ENCODE measurements around the gene KRTAP10-5.
"Not testable (repeated sequence)": the region's sequence is repeated elsewhere in the genome, so short reads cannot be mapped to it uniquely, and the experiment has no call there.

KRTAP10-5 gene

DNA sequence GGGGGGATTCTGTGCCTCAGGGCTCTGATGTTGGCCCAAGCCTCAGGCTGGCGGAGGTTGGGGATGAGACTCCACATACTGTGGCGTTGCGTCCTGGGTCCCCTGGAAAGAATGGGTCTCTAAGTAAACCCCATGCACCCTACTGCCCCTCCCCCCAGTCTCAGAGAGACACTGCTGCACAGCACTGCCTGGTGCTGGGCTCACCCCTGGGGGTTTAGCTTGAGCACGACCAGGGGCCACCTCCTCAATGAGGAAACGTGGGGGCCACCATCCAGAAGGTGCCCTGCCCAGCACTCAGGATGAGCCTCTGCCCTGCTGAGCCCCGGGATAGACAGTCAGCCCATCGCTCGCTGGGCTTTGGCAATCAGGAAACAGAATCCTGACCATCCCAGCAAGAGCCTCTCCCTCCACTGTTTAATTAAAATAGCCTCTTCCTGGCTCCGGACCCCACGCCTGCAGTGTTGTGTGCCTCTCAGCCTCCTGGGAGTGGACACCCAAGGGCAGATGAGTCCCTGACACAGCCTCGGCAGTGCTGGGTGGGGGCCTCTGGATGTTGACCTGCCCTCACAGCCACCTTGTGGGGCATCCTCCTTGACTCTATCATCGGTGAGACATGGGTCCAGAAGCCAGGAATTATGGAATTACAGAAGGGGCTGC lies 10.4 kb downstream of the KRTAP10-5 start:
- no peak for DNase-seq

DNA sequence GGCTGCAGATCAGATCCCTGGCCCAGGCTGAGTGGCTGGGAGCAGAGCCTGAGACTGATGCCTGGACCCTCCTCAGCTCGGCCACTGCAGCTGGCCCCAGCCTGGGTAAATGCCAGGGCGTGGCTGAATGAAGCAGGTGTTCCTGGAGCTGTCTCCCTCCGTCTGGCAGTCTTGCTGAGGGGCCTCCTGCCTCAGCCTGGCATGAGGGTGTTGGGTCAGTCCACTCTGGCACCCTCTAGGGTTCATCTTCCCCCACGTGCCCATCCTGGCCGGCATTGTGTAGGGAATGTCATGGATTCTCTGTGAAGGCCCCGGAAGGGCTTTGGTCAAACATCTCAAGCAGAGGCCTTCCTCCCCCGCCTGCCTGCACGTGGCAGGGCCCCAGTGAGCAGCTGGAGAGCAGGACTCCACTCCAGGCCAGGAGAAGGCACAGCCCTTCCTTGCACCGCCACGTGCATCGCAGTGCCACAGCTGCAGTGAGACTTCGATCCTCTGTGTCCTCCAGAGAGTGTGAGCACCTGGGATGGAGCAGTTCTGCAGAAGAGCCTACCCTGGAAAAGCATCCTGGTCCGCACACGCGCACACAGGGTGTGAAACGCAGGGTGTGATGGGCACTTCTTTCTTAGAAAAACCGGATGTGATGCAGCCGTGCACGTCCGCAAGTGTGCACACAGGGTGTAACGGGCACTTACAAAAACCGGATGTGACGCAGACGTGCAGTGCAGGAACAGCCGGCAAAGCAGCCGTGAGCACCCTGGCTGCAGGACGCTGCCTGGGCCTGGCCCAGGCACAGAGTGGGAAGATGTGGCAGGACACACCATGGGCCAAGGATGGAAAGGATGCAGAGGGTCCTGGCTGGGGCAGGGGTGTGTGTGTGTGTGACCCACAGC lies 11.5 kb downstream of the KRTAP10-5 start:
- no peak for DNase-seq

DNA sequence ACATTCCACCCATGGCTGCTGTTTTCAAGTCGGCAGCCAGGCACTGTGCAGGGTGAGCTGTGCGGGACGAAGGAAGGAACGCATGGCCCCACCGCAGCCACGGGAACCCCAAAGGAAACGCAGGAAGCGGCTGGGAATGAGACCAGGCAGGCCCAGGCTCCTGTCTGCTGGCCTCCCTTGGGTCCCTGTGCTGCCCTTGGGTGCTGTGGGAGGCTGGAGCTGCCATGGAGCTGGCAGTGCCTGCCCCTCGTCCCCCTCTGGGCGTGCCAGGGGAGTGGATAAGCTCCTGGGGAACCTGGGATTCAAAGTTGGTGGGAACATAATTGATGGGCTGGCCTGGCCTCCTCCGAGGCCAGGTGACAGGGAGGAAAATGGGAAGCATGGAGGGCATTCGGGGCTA lies 12.1 kb downstream of the KRTAP10-5 start:
- DNase-seq = no peak

DNA sequence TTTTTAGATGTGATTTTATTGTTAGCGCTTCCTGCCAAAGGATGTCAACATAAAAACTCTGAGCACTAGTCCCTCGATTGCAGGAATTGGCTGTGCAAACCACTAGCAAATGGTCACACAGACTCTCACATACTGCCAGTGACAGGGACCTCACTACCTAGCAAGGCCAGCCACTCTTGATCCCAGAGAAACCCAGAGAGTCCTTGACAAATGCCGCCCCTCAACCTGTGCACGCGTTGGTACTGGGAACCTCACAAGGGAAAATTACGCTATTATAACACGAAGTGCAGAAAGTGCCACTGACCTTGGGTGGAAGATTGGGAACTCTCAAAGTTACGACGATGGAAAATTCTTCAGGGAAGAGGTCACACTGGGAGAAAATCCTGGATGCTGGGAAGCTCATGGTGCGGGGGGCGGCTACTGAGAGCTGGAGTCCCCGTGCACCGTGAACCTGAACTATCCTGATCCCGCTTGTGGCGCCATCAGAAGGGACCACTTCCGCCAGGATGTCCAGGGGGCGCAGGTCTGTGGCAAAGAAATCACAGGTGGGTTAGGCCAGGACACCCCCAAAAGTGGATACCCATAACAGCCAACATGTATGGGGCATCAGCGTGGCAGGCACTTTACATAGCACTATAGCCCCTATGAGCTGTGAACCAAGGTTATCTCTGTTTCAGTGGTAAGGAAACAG lies 12.8 kb downstream of the KRTAP10-5 start:
- no peak for DNase-seq

DNA sequence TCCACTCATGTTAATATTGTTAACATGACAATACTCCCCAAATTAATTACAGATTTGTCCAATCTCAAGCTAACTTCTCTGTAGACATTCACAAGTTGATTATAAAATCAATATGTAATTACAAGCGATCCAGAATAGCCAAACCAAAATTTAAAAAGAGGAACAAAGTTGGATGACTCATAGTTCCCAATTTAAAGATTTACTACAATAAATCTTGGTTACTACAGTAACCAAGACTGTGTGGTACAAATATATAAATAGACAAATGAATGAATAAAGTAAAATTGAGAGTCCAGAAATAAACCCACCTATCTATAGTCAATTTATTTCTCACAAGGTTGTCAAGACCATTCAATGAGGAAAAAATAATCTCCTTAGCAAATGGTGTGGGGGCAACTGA lies 14.0 kb downstream of the KRTAP10-5 start:
- DNase-seq = no peak

DNA sequence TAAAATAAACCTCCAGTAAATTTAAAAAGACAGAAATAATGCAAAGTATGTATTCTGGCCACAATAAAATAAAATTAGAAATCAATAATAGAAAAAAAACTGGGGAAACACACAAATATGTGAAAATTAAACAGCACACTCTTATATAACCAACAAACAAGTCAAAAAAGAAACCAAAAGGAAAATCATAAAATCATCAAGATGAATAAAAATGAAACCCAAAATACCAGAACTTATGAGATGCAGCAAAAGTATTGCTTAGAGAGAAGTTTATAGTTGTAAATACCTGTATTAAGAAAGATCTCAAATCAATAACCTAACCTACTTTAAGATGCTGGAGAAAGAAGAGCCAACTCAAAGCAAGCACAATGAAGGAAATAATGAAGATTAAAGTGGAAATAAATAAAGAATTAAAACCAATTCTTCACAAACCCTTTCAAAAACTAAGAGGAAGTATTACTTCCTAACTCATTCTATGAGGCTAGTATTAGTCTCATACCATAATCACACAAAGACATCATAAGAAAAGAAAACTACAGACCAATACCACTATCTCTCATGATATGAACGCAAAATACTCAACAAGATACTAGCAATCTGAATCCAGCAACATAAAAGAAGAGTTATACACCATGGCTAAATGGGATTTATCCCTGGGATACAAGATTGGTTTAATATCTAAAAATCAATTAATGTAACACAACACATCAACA lies 15.4 kb downstream of the KRTAP10-5 start:
- DNase-seq = no peak

DNA sequence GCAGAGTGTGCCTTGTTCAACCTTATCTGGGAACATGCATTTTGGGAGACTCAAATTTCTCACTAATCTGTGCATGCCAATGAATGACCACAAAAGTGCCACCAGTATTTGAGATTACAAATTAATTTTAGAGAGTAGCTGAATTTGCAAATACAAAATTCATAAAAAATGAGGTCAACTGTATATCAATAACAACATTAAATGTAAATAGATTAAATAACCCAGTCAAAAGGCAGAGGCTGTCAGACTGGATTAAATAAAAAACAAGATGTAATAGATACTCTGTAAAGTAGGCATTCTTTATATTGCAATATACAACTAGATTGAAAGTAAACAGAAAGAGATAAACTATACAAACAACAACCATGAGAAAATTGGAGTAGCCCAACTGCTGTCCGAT lies 16.3 kb downstream of the KRTAP10-5 start:
- DNase-seq = no peak

DNA sequence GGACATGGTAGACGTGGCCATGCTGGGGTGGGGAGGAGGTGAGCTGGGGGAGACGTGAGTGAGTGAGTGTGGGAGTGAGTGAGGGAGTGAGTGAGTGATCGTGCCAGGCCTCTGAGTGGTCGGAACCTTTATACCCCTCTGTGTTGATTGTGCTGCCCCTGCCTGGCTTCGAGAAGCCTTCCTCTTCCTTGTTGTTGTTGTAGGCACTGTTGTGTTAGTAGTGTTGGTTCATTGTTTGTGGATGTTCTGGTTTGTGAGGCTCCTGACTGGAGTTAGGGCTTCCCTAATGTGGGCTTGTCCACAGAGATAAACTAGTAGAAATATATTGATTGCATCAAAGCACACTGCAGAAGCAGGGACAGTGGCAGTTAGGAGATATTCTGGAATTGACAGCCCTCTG lies 21.7 kb downstream of the KRTAP10-5 start, which contains the start of gene KRTAP10-3:
Gene KRTAP10-3 (minus strand): TSS at position 101 of the 400 bp plus-strand sequence. CDS start 80 bp downstream, at position 21.
- no peak for DNase-seq

DNA sequence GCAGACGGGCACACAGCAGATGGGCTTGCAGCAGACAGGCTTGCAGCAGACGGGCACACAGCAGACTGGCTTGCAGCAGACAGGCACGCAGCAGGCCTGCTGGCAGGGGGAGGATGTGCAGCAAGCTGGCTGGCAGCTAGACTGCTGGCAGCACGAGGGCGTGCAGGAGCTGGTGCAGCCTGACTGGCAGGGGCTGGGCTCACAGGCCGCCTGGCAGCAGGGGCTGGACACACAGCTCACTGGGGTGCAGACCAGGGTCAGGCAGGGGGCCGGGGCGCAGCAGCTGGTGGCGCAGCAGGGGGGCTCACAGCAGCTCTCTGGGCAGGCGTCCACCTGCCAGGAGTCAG lies 22.1 kb downstream of the KRTAP10-5 start:
- not testable (repeated sequence) for DNase-seq

DNA sequence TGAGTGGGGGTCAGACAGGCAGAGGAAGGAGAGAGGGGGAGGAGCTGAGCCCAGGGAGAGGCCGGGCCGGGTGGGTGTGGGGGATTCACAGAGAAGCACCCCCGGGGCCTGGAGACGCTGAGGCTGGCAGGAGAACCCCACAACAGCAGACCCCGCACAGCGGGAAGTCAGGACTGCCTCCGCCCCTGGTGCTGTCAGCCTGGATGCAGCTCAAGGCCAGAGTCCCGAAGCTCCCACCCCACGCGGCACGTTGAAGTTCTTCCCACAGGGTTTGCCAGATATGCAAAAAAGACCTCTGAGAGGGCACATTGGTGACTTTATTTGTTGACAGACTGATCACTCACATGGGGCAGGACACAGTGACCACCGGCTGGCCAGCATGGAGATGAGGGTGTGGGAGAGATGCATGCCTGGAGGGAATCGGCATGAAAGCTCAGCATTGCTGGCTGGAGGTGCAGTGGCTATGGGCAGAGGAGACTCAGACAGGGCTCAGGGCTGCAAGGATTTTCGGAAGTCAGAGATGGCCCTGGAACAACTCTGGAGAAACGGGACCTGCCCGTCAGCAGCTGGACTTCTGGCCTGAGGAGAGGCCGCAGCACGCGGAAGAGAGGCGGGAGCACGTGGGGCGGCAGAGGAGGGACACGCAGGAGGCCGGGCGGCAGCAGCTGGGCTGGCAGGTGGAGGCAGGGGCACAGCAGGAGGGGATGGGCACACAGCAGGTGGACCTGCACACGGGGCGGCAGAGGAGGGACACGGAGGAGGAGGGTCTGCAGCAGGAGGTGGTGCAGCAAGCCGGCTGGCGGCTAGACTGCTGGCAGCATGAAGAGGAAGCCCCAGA lies 22.7 kb downstream of the KRTAP10-5 start:
- no peak for DNase-seq

DNA sequence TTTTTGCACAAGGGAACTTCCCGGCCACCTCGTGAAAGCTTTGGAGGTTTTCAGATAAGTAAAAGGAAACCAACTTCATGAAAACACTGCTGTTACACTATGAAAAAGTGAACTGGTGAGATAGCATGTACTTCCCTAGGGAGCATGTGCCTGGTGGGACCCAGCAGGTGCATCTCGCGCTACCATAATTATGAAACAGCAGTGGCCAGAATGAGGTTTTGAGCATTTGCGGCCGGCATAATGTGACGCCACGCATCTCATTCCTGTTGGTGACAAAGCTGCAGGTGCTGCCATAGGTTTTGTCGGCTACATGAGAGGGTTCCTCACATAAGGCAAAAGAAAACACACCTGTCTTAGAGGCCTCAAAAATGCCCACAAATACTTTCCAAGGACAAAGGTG lies 23.5 kb downstream of the KRTAP10-5 start:
- DNase-seq = no peak

DNA sequence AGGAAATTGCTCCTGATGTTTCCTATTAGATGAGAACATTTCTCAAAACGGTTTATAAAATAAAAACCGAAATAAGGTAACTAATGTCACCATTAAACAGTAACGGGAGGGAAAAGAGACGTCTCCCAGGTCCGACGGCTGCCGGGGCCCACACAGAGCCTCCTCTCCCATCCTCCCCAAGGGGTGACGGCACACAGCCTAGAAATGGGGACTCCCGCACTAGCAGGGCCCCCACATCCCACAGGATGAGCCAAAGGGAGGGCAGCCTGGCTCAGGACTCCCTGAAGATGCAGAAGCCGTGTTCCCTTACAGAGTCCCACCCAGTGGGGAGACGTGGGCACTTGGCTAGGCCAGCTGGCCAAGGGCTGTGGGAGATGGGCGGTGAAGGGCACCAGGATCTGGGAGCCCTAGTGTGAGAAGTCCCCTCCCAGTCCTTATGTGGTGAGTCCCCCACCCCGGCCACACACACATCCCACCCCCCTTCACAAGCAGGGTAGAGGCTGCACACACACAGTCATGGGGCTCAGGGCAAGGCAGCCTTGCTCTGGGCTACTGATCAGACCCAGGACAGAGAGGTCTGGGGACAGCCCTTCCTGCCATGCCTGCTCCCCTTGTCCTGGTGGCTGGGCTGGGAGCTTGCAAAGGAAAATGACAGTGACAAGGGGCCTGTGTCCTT lies 25.1 kb downstream of the KRTAP10-5 start:
- DNase-seq = no peak

DNA sequence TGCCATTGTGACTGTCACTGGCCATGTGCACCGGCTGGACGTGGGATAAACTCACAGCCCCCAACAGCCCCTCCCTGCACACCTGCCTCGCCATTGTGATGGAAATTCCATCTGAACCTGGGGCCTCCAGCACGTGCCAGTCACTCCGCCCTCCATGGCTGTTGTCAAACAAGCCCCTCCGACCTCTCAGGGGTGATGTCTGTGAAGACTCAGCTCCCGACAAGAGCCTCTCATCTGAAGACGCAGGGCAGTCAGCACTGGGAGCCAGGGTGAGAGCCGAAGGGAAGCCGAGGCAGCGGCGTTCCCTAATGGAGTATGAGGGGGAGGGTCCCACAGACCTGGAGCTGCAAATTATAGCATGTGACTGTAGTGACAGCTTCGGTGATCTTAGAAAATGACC lies 27.7 kb downstream of the KRTAP10-5 start:
- DNase-seq = no peak

DNA sequence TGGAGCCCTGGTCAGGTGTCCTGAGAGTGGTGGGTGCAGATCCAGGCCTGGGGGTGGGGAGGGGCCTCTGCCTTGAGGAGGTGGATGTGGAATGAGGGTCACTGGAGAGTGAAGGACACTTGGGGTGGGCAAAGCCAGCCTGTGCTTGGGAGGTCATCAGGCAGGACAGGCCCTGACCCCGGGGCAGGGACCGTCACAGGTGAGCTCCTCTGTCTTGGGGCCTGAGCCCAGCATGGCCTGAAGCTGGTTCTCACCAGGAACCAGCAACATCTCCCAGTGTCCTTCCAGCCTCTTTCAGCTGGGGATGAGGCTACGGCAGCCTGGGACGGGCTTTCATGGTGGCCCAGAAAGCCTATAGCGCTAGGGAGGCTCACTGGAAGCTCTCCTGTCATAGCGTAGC lies 28.3 kb downstream of the KRTAP10-5 start:
- DNase-seq = no peak

DNA sequence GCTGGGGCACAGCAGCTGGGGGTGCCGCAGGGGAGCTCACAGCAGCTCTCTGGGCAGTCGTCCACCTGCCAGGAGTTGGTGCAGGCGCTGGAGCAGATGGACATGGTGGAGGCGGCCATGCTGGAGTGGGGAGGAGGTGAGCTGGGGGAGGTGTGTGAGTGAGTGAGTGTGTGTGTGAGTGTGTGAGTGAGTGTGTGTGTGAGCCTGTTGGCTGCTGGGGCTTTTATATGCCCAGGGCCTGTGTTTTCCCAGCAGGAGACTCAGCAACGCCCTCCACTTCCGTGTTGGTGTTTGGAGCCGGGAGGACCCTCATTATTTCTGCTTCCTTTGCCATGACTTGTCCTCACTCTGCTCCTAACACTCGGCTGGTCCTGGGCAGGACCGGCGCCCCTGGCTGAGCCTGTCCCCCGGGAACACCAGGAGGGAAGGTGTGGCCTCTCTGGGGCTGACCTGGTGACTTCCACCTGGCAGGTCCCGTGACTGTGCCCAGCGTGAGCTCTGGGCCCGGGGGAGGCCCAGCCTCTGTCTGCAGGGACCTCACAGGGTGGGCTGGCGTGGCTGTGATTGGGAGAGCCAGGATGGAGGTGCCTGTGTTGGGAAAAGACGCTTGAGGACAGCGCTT lies 29.0 kb downstream of the KRTAP10-5 start, which contains the start of gene KRTAP10-2:
Gene KRTAP10-2 (minus strand): TSS at position 166 of the 622 bp plus-strand sequence. CDS start 47 bp downstream, at position 119.
- DNase-seq = no peak

DNA sequence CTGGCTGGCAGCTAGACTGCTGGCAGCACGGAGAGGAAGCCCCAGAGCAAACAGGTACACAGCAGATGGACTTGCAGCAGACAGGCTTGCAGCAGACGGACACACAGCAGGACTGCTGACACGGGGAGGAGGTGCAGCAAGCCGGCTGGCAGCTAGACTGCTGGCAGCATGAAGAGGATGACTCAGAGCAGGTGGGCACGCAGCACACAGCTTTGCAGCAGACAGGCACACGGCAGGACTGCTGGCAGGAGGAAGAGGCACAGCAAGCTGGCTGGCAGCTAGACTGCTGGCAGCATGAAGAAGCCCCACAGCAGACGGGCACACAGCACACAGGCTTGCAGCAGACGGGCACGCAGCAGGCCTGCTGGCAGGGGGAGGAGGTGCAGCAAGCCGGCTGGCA lies 29.6 kb downstream of the KRTAP10-5 start:
- no peak for DNase-seq

DNA sequence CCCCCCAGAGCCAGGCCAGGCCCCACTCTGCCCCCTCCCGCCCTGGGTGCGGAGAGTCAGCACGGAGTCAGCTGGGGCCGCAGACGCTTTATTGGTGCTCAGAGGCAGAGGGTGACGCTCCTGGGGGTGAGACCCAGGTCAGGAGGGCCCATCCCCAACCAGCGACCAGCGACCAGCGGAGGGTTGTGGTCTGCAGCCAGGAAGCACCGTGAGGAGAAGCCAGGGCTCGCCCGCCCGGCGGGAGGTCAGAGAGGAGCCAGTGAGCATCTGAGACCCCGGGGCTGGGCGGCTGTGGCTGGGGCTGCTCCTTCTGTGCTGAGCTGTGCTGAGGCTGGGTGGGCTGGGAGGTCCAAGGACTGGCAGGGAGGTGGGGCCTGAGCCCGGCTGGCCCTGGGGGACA lies 30.1 kb downstream of the KRTAP10-5 start:
- not testable (repeated sequence) for DNase-seq

DNA sequence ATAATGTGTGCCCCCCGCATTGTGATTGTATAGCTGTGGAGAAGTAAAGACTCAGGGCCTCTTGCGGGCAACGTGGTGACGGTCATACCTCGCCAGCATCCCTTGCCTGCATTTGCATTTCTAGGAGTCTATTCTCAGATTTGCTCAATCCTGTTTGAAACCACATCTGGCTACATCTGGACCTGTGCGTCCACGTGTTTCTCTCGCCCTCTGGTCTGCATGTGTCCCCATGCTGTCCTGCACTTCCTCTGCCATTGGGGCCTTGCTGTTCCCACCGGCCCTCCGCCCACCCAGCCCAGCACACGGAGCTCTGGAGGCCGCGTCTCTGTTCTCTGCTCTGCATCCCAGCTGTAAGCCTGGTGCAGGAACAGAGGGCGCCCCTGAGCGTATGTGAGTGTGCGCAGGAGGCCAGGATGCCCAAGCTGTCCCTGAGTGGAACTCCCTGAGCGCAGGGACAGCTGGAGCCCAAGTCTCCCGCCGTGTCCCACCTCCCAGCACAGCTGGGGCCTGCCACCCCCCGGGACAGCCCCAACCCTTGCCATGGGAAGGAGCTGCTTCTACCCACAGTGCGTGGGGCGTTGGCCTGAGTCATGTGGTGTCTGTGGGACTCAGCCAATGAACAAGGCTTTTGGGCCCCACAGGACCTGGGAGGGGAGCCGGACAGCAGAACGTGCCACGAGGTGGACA lies 30.7 kb downstream of the KRTAP10-5 start:
- DNase-seq = no peak

DNA sequence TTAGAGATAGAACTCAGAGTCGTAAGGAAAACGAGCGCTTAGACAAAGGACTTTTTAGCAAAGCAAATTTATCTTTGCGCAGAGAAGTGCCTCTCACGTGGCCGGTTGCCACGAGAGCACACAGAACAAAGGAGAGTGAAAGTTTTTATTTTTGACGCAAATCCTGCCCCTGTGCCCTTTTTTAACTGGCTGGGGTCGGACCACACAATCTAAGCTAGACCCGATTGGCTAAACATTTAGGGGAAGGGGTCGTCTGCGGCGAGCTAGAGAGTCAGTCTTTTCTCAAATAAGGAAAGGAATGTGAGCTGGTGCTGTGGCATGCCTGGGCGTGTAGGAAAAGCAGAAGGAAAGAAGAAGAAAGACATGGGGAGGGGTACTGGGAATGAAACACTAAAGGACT lies 31.5 kb downstream of the KRTAP10-5 start:
- DNase-seq = no peak

DNA sequence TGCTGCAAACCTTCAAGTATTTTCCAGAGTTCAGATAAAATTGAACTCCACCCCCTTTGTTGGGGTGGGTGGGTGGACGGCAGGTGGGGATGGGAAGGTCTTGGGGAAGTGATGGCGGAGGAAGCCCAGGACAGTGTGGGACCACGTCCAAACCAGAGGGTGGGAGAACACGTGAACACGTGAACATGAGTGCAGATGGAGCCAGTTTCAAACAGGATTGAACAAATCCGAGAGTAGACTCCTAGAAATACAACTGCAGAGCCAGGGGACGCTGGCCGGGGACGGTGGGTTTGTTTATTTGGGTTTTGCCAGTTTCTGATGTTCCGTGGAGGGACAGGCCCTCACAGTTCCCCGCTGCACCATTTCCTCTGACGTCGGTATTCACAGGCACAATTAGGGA lies 32.0 kb downstream of the KRTAP10-5 start:
- DNase-seq = no peak

Measured in fibroblast of upper back skin (primary cell).